AG10803 (cell line): Measurements from ENCODE around the gene CD300H.

ENCODE experiments used
- DNase-seq: peaks from one replicate; pipeline ENCODE4 v3.0.0; 2010; ENCODE audit warnings: low read depth
- H3K4me3 ChIP-seq: 2 replicates; pipeline ENCODE4 v1.5.1; 2011; ENCODE audit warnings: mild to moderate bottlenecking, low read length, control low read depth
- TF ChIP-seq, protein P1 (sequence below): conservative IDR thresholded peaks from 2 replicates; pipeline ENCODE4 v1.5.1; 2011; ENCODE audit warnings: mild to moderate bottlenecking, low read length, control low read depth, inconsistent platforms

Gene CD300H

DNA sequence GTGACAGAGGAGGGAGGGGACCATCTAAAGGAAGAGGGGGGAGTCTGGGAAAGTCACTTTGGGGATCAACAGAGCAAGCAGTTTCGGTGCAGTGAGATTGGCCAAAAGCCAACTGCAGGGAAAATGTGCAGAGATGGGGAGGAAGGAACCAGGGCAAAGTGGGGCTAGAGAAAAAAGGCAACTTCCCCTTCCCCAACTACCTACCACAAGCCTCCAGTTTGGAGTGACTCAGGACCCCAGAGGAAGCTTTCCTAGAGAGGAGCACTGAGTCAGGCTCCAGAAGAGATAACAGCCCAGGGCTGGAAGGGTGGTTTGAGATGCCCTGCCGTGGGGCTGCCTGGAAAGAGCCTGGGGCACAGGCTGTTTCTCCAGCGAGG, 31.7 kb upstream of the CD300H start:
- H3K4me3 ChIP-seq, result no peak overlapping the region

DNA sequence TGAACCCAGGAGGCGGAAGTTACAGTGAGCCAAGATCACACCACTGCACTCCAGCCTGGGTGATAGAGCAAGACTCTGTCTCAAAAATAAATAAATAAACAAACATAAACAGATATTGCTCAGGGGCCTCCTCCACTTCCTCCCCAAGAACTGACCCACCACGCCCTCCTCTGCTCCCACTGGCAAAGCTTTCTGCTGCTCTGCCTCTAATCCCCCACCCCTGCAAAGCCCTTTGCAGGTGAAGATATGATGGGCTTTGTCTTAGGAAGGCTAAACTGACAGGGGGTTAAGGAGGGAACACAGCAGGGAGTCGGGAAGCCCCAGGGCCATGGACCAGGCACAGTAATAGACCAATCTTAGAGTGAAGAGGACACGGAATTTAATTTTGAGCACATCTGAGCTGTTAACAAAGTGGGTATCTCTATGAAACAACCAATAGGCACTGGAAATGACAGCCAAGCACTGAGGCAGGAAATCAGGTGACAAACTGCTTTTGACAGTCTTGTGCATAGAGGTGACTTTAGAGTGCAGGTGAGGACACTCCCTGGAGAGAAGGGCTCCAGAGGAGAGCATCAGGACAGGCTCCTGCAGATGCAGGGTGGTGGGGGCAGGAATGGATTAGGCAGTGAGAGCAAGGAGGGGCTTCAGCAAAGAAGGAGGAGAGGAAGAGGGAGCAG, 31.2 kb upstream of the CD300H start:
- TF ChIP-seq, protein P1, sequence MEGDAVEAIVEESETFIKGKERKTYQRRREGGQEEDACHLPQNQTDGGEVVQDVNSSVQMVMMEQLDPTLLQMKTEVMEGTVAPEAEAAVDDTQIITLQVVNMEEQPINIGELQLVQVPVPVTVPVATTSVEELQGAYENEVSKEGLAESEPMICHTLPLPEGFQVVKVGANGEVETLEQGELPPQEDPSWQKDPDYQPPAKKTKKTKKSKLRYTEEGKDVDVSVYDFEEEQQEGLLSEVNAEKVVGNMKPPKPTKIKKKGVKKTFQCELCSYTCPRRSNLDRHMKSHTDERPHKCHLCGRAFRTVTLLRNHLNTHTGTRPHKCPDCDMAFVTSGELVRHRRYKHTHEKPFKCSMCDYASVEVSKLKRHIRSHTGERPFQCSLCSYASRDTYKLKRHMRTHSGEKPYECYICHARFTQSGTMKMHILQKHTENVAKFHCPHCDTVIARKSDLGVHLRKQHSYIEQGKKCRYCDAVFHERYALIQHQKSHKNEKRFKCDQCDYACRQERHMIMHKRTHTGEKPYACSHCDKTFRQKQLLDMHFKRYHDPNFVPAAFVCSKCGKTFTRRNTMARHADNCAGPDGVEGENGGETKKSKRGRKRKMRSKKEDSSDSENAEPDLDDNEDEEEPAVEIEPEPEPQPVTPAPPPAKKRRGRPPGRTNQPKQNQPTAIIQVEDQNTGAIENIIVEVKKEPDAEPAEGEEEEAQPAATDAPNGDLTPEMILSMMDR, result no peak
- H3K4me3 ChIP-seq, result no peak overlapping the region
- DNase-seq, result no peak

More for the DNA sequence above, 31.7 kb upstream of the CD300H start:
- no peak for DNase-seq
- TF ChIP-seq, protein P1, result no peak

DNA sequence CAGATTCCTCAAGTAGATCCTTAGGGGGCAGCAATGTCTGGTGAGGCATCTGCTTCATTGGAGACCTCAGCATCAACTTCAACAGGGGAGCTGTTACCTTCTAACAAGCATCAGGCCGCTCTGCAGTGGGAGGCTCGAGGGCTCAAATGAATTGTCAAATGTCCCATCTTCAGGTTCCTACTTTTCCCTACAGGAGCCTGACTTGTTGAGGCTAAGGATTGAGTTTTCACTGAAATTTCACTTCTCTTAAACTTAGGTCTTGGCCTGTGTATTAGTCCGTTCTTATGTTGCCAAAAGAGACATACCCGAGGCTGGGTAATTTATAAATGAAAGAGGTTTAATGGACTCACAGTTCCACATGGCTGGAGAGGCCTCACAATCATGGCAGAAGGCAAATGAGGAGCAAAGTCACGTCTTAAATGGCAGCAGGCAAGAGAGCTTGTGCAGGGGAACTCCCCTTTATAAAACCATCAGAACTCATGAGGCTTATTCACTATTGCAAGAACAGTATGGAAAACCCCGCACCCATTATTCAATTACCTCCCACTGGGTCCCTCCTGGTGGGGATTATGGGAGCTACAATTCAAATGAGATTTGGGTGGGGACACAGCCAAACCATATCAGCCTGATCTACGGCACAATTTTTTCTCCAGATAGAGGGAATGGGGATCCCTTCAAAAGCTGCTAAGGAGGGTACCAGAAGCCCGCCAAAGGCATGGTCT, 29.9 kb upstream of the CD300H start:
- DNase-seq, result no peak
- TF ChIP-seq, protein P1, result no peak
- H3K4me3 ChIP-seq, result no peak overlapping the region

DNA sequence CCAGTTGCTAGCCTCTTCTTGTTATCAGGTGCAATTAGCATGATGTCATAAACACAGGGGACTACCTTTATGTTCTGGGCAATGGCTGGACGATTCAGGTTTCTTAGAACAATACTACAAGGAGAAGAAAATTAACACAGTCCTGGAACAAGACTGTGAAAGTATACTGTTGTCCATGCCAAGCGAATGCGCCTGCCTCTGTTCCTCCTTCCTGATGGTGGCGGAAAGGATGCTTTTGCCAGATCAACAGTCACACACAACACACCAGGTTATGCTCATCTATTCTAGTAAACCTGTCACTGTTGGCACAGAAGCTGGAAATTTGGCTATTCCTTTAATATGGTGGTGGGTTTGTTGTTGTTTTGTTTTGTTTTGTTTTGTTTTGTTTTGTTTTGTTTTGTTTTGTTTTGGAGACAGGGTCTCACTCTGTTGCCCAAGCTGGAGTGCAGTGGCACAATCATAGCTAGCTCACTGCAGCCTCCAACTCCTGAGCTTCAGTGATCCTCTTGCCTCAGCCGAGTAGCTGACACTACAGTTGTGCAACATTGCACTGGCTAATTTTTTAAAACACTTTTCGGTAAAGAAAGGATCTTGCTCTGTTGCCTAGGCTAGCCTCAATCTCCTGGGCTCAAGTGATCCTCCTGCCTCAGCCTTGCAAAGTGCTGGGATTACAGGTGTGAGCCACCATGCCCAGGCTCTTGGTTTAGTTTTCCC, 27.9 kb upstream of the CD300H start:
- no peak overlapping the region for H3K4me3 ChIP-seq
- DNase-seq, result no peak
- TF ChIP-seq, protein P1, result no peak

DNA sequence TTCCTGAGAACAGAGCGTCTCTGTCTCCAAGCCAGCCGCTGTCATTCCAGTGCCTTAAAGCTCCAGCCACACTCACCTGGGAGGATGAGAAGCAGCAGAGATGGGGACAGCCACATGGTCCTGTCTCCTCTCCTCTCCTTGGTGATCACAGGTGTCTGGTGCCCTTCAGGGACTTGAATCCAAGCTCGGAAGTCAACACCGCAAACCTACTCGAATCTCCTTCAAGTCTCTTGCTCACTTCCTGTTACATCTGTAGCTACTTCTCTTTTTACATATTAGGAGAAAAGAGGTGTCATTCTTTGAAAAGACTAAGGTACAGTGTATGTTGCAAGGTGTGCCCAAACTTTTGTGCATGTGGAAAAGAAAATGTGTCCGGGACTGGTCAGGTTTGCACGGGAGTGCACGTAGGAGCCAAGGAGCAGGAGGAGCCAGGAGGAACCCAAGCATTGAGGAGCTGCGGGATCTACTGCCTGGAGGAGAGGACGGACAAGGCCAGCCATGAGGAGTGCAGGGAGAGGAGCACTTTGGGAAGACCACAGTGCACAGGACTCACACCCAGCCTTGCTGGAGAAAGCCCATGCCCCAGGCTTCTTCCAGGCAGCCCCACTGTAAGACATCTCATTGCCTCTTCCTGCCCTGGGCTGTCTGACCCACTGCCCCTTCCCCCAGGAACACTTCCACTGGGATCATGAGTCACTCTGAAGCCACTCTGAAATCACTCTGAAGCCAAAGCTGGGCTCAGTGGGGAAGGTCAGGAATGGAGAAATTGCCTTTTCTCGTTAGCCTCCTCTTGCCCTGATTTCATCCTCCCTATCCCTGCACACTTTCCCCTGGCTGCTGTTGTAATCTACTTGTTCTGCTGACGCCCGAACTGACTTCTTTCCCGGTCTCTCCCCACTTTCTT, 25.0 kb upstream of the CD300H start, which contains the start of gene CD300LD:
CD300LD (minus strand) TSS at position 197 of the 904 bp plus-strand sequence; CDS start at position 116, 81 bp downstream.
- no peak for DNase-seq
- H3K4me3 ChIP-seq, result no peak within 1 kb of the TSS
- TF ChIP-seq, protein P1, result no peak

DNA sequence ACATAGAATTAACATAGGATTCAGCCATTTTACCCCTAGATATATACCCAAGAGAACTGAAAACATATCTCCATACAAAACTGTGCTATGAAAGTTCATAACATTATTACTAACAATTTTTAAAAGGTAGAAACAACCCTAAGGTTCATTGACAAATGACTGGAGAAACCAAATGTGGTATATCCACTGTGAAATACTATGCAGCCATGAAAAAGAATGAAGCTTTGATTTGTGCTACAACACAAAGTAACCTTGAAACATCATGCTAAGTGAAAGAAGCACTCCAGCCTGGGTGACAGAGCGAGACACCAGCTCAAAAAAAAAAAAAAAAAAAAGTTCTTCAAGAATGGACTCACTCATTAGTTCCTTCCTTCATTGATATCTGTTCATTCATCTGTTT, 24.2 kb upstream of the CD300H start:
- DNase-seq, result no peak
- H3K4me3 ChIP-seq, result no peak overlapping the region
- TF ChIP-seq, protein P1, result no peak
